GM21526 (cell line): ENCODE measurements around the gene FBXL16.
"Not testable (repeated sequence)": the region's sequence is repeated elsewhere in the genome, so short reads cannot be mapped to it uniquely, and the experiment has no call there.

Source experiments
- ATAC-seq: cut with Tn5 transposase; IDR thresholded peaks from one replicate; pipeline ENCODE4 v1.9.1; 2021; ENCODE audit warnings: moderate library complexity; ENCODE audit not compliant: unreplicated experiment, low FRiP score

The FBXL16 gene

GRCh38 chr16:724188-725040 lies 18.8 kb upstream of the FBXL16 start:
- ATAC-seq: no peak

- no peak for ATAC-seq
Measured at GRCh38 chr16:723695-724094, 18.1 kb upstream of the FBXL16 start.

- ATAC-seq: no peak
Measured at GRCh38 chr16:722835-723633, 17.4 kb upstream of the FBXL16 start.

GRCh38 chr16:721765-722540 lies 16.4 kb upstream of the FBXL16 start:
- ATAC-seq: no peak

- ATAC-seq: peak; percentile 54
Measured at GRCh38 chr16:720990-721764, 15.6 kb upstream of the FBXL16 start, which contains the start of gene ANTKMT. Gene ANTKMT (plus strand): TSS chr16:721146. CDS start chr16:721275, 129 bp downstream.

- no peak for ATAC-seq
Measured at GRCh38 chr16:720447-720989, 14.9 kb upstream of the FBXL16 start.

GRCh38 chr16:719815-720446 lies 14.3 kb upstream of the FBXL16 start:
- no peak for ATAC-seq

GRCh38 chr16:718922-719321 lies 13.3 kb upstream of the FBXL16 start:
- no peak for ATAC-seq

GRCh38 chr16:718389-718788 lies 12.8 kb upstream of the FBXL16 start:
- ATAC-seq: no peak

- ATAC-seq: no peak
Measured at GRCh38 chr16:717450-718245, 12.0 kb upstream of the FBXL16 start.

- ATAC-seq: no peak
Measured at GRCh38 chr16:716768-717325, 11.2 kb upstream of the FBXL16 start.

GRCh38 chr16:716200-716568 lies 10.6 kb upstream of the FBXL16 start:
- ATAC-seq: no peak

GRCh38 chr16:715477-716199 lies 10.0 kb upstream of the FBXL16 start:
- no peak for ATAC-seq

- ATAC-seq: no peak
Measured at GRCh38 chr16:714558-715476, 9.2 kb upstream of the FBXL16 start, which contains the start of gene METRN. Gene METRN (plus strand): TSS chr16:715118. CDS start chr16:715290, 172 bp downstream.

GRCh38 chr16:714079-714478 lies 8.5 kb upstream of the FBXL16 start:
- no peak for ATAC-seq

GRCh38 chr16:712740-713250 lies 7.2 kb upstream of the FBXL16 start:
- ATAC-seq: not testable (repeated sequence)
